ENCODE measurements around the gene IP6K3. TPM values are rescaled to one million over a fixed set of nuclear protein-coding genes. Genes with fewer than 3 reads are reported as not detected.

The IP6K3 gene
- total RNA-seq, 4 donors from 2014 or later = 0.88 to 5.8 (median 1.6) TPM

DNA sequence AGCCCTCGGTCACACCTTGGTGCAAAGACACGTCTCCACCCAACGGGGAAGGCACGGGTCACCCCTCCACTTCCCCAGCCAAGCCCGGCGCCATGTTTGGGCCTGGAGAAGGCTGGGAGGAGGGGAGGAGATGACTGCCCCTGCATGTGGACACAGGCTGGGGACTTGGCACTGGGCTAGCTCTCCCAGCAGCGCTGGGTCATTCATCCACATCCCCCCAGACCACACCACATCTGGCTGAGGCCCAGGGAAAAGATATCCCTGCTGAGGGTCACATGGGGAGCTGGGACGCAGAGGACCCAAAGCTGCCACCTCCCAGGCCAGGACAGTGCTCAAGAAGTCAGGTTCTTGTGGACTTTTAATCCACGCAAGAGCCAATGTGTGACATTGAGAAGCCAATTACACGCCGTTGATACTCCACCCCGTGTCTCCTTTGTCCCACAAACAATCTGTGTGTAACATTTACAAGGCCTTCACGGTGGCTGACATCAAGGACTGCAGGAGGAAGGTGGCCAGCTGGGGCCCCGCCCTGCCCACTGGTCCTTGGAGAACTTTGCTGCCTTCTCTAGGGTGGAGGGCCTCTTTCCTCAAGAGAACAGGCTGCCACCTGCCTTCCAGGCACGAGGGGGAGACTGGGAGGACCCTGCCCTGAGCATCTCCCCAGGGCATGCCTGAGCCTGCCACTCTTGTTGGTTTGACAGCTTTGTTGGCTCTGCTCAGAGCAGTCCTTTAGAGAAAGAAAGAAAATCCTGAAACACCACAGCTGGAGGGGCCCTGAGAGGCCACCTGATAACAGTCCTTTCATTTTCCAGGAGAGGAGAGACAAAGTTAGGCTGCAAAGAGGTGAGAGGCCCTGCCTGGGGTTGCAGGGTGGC, 5.3 kb upstream of the IP6K3 start:
- H3K9me3 ChIP-seq = no peaks in the 10 kb centered on the region
- TF ChIP-seq, protein P1, sequence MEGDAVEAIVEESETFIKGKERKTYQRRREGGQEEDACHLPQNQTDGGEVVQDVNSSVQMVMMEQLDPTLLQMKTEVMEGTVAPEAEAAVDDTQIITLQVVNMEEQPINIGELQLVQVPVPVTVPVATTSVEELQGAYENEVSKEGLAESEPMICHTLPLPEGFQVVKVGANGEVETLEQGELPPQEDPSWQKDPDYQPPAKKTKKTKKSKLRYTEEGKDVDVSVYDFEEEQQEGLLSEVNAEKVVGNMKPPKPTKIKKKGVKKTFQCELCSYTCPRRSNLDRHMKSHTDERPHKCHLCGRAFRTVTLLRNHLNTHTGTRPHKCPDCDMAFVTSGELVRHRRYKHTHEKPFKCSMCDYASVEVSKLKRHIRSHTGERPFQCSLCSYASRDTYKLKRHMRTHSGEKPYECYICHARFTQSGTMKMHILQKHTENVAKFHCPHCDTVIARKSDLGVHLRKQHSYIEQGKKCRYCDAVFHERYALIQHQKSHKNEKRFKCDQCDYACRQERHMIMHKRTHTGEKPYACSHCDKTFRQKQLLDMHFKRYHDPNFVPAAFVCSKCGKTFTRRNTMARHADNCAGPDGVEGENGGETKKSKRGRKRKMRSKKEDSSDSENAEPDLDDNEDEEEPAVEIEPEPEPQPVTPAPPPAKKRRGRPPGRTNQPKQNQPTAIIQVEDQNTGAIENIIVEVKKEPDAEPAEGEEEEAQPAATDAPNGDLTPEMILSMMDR (IDR thresholded peaks at IDR 0.05) = peak in 1 of 6 experiments; percentile 9
- TF ChIP-seq POLR2A (IDR thresholded peaks at IDR 0.05) = no peak
- no peak overlapping the region for H3K4me3 ChIP-seq
- no peaks in the 10 kb centered on the region for H3K36me3 ChIP-seq
- DNase-seq = peak in 1 of 3 donors; percentile 62
- H3K27ac ChIP-seq = peak overlapping the region in 2 of 4 donors; percentile 45 to 52
- no peaks in the 10 kb centered on the region for H3K27me3 ChIP-seq
- peaks cover 0 to 10% (median 2%) of the 10 kb centered on the region in 4 donors for H3K4me1 ChIP-seq

DNA sequence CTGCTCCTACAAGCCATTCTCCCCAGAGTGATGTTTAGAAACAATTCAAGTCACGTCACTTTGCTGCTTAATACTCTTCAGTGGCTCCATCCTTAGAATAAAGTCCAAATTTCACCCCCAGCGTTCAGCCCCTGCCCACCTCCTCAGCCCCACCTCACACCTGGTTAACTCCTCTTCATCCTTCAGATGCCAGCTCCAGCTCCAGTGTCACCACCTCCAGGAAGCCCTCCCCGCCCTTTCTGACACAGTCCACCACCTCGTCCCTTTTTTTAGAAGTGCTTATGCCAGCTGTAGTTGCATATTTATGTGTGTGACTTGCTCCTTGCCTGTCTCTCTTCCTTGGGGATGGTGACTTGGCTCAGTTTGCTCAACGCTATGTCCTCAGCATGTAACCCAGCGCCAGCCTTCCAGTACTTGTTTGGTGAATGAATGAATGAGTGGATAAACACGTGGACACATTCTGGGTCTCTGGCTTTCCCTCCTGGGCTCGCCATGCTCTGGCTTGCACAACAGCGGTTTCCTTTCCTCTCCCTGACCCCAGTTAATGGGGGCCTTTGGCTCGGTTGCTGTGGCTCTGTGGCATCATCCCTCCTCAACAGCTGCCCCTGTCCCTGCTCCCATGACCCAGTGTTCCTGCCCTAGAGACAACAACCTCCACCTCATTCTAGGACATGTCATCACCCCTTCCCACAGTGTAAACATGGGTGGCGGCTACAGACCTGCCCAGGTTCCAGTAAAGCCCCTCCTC, 3.7 kb upstream of the IP6K3 start:
- H3K4me1 ChIP-seq = peaks cover 0 to 13% (median 2%) of the 10 kb centered on the region in 4 donors
- H3K36me3 ChIP-seq = no peaks in the 10 kb centered on the region
- peak overlapping the region in 2 of 4 donors; percentile 35 to 43 for H3K27ac ChIP-seq
- no peak for TF ChIP-seq POLR2A (IDR thresholded peaks at IDR 0.05)
- TF ChIP-seq, protein P1 (IDR thresholded peaks at IDR 0.05) = no peak
- no peaks in the 10 kb centered on the region for H3K9me3 ChIP-seq
- no peaks in the 10 kb centered on the region for H3K27me3 ChIP-seq
- DNase-seq = peak in 1 of 3 donors; percentile 50
- H3K4me3 ChIP-seq = no peak overlapping the region

DNA sequence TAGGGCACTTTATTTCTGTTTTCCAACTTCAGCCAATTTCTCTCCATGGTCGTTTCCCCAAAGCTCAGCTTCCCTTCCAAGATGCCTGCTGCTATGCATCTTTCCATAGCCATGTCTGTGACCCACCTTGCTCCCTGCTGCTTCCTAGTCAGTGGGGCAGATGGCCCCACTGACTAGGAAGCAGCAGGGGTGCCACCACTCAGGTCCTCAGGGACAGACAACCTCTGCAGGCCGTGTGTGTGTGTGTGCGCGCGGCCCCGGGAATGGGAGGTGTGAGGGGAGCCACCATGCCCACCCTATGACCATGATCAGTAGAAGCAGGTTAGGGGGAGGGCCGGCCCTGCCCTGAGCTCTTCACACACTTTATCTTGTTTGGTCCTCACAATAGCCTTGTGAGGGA, 2.7 kb upstream of the IP6K3 start:
- DNase-seq = no peak
- no peak for TF ChIP-seq POLR2A (IDR thresholded peaks at IDR 0.05)
- TF ChIP-seq, protein P1 (IDR thresholded peaks at IDR 0.05) = no peak
- peaks cover 0 to 23% (median 2%) of the 10 kb centered on the region in 4 donors for H3K4me1 ChIP-seq
- H3K27ac ChIP-seq = no peak overlapping the region
- no peaks in the 10 kb centered on the region for H3K27me3 ChIP-seq
- no peaks in the 10 kb centered on the region for H3K36me3 ChIP-seq
- no peak overlapping the region for H3K4me3 ChIP-seq
- H3K9me3 ChIP-seq = no peaks in the 10 kb centered on the region

DNA sequence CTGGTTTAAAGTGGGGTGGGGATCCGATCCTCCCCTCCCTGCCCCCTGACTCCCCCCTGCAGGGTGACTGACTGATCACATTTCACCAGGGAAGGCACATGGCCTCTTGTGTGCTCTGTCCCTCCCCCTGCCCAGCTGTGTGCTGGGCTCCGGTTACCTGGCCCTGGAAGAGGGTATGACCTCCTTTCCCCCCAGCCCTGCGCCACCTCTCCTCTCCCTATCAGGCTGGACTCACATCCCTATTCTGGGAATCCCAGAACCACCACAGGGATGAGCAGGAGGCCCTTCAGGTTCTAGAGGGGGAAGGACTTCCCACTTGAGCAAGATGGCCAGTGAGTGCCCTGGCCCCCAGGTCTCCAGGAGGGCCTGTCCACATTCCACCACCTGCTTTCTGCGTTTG, 2.1 kb upstream of the IP6K3 start:
- TF ChIP-seq, protein P1 (IDR thresholded peaks at IDR 0.05) = no peak
- no peak for TF ChIP-seq POLR2A (IDR thresholded peaks at IDR 0.05)
- no peak overlapping the region for H3K4me3 ChIP-seq
- no peaks in the 10 kb centered on the region for H3K9me3 ChIP-seq
- H3K27me3 ChIP-seq = no peaks in the 10 kb centered on the region
- DNase-seq = no peak
- peaks cover 0 to 28% (median 2%) of the 10 kb centered on the region in 4 donors for H3K4me1 ChIP-seq
- H3K36me3 ChIP-seq = no peaks in the 10 kb centered on the region
- no peak overlapping the region for H3K27ac ChIP-seq

DNA sequence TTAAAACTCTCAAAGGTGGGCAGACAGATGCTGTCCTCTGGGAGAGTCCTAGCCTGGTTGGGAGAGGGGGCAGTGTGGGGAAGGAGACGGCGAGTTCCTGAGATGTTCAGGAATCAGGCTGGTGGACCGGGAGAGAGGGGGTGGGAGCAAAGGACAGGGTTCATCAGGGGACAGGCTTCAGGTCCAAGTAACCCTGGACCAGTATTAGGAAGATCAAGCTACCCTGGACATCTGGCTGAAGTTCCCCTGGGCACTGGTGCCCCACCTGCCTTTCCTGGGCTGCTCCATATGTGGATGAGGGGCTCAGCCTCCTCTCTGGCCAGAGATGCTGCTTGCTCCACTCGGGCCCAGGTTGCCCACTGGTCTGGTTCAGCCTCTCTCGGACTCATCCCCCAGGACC, 1.1 kb upstream of the IP6K3 start:
- H3K4me1 ChIP-seq = peaks cover 0 to 28% (median 2%) of the 10 kb centered on the region in 4 donors
- DNase-seq = no peak
- no peaks in the 10 kb centered on the region for H3K27me3 ChIP-seq
- H3K27ac ChIP-seq = peak overlapping the region in 1 of 4 donors; percentile 82
- TF ChIP-seq, protein P1 (IDR thresholded peaks at IDR 0.05) = no peak
- no peak for TF ChIP-seq POLR2A (IDR thresholded peaks at IDR 0.05)
- no peak overlapping the region for H3K4me3 ChIP-seq
- no peaks in the 10 kb centered on the region for H3K9me3 ChIP-seq
- no peaks in the 10 kb centered on the region for H3K36me3 ChIP-seq
